Activated CD8-positive, alpha-beta memory T cell treated with anti-CD3 and anti-CD28 coated beads for 36 hours (primary cell): ENCODE results near the gene APELA. TPM values are rescaled to one million over a fixed set of nuclear protein-coding genes. Genes with fewer than 3 reads are reported as not detected.

ENCODE experiments used
- CTCF ChIA-PET: fragments of 350-600 bp; sonication (Branson Sonifier 250); formaldehyde crosslinking; loops from one replicate; lab custom pipeline; 2021; ENCODE audit warnings: antibody characterized with exemption; lab: Charles Lee
- POLR2A ChIA-PET: fragments of 350-600 bp; sonication (Branson Sonifier 250); formaldehyde crosslinking; loops from one replicate; lab custom pipeline; 2021; ENCODE audit warnings: antibody characterized with exemption; lab: Charles Lee
- total RNA-seq, 2 experiments: library from RNA; stranded (reverse); gene quantifications; one replicate each; pipeline ENCODE4 v1.2.3, GENCODE V29; 2021

Gene APELA, protein sequence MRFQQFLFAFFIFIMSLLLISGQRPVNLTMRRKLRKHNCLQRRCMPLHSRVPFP
- not detected for total RNA-seq

- ChIA-PET CTCF (no interaction called here), POLR2A (no interaction called here)
Measured at GRCh38 chr4:164876700-164877324, at the start of gene APELA. TSS of gene APELA (plus strand) at chr4:164877178. CDS start at chr4:164877332, 154 bp downstream.

GRCh38 chr4:164828955-164829354 lies 48.0 kb upstream of the APELA start:
- ChIA-PET CTCF (interaction anchor here (1.0 kb wide), 1 partner anchor 13 kb away, joined by 3 read pairs; no protein-coding TSS in a partner anchor), POLR2A (no interaction called here)

GRCh38 chr4:164846566-164846965 lies 30.4 kb upstream of the APELA start:
- ChIA-PET POLR2A (no interaction called here), CTCF (no interaction called here)

- CTCF ChIA-PET = no interaction called here
- POLR2A ChIA-PET = no interaction called here
Measured at GRCh38 chr4:164847016-164847415, 30.0 kb upstream of the APELA start.

DNA sequence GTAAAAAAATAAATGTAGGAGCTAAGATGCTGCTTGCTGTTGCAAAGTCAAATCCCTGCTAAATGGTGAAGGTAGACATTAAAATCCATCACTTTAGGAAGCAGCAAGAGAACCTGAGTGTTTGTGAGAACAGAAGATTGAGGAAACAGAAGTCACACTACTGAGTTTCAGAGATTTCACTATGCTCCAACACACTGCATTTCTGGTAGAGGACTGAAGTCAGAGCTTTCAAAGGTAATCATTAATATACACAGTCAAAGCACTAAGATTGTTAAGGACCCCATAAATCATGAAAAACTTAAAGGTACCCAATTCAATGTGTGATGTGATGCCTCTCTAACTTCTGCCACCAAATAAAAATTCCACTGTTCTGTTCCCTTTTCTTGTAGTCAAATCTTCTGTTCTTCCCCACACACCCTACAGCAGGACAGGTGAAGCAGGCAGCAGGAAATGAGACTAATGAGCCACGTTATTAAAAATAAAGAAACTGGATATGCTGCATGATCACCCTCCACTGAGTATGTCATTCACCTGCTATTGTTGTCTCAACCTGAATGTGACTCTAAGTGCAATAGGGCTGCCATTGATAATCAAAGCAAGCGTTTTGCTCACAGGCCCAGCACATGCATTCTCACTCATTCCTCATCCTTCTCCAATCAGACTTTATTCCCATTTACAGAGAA lies 28.9 kb upstream of the APELA start:
- ChIA-PET POLR2A (no interaction called here), CTCF (no interaction called here)

- POLR2A ChIA-PET = no interaction called here
- CTCF ChIA-PET = interaction anchor here (1.4 kb wide), 1 partner anchor 47 kb away, joined by 3 read pairs; no protein-coding TSS in a partner anchor
Measured at GRCh38 chr4:164856396-164856795, 20.6 kb upstream of the APELA start.

DNA sequence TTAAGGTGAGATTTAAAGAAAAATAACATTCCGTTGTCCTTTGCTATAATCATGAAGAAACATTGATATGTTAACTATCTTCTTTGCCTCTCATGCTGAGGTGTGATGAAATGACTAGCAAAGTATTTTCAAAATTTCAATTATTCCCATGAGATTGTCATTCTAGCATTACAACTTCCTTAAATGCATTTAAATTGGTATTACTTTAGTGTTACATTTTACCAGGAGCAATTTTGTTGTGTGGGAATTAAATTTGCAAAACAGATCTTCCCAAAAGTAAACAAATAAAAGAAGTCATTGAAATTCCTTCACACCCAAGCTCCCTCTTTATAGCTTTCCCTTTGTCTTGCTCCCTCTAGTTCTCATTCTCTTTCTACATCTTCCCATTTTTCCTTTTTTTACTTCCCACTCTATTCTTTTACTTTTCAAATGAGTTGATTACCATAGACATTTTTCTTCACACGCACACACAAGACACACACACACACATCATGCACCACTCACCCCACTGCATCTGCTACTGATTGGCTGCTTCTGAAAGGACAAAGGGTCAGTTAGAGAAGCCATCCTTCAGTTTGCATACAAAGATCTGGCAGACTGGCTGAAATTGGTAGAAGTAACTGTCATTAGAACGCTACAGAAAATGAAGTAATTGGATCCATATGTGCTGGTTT lies 10.0 kb upstream of the APELA start:
- ChIA-PET POLR2A (no interaction called here), CTCF (no interaction called here)

DNA sequence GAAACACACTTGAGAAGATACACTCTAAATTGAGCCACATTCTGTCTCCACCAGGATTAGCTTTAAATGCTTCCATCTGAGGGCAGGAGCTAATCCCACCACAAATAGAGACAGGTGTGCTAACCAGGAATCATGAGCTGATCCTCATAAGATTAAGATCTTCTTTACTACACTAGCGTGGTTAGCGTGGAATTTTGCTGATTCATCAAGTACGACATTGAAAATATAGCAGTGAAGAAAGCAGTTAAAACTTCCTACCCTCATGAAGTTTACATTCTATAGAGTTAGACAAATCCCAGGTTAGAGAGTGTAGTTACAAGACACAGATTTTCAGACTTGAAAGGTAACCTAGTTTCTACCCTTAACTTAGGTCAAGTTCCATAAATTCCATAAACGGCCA lies 5.3 kb upstream of the APELA start:
- ChIA-PET CTCF (no interaction called here), POLR2A (no interaction called here)

DNA sequence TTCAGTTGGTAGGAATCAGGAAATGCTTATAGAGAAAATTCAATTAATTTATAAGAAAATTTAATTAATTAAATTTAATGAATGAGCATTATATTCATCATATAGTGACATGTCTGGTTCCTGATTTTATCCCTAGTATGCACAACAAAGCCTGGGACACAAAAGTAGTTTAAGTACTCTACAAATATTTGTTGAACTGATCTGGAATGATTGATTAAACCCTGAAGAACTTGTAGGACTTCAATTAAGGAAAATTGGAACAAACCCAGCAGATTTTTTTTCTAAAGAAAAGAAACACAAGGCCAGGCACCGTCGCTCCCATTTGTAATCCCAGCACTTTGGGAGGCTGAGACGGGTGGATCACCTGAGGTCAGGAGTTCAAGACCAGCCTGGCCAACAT lies 4.5 kb upstream of the APELA start:
- POLR2A ChIA-PET = no interaction called here
- CTCF ChIA-PET = no interaction called here

DNA sequence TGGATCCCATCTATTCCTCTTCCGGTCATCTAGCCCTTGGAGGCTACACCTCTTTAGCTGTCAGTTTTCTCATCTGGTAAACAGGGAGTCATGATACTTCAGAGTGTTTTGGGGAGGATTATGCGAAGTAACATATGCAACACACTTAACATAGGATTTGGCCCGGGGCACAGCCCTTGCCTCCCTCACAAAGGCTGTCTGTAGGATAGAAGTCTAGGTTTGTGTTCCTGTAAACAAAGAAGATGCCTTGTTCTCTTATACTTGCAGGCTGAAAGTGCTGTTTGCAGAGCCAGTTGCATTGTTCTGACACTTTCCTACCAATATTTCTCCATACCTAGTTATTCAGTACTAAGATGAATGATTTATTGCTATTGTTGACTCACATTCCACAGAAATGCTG lies 2.2 kb upstream of the APELA start:
- CTCF ChIA-PET = no interaction called here
- POLR2A ChIA-PET = no interaction called here

- CTCF ChIA-PET = no interaction called here
- POLR2A ChIA-PET = no interaction called here
Measured at GRCh38 chr4:164880489-164881262, 3.7 kb downstream of the APELA start.

DNA sequence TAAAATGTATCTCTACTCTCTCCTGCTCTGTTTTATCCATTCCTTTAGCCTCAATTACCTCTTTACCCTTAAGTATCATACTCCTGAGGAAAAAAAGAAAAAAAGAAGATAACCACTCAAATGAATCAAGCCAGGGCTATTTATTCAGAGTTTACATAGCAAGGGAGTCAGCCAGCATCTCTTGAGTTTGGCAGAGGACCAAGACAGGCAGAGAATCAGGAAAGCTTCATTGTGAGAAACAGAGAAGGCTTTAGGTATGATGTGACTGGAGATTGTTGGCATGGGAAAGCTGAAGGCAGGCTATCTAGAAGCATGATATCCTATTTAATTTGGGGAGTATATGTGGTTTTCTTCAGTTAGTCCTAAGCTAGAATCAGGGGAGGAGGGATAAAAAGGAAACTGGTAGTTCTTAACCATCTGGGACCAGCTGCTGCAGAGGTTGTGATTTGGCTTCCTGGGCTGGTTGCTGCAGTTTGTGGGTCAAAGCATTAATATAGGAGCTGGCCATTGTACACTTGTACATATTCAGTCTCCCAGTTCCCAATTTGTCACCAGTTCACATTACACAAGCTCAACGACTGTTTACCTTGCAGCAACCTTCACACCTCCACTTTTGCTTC lies 11.2 kb downstream of the APELA start:
- ChIA-PET POLR2A (no interaction called here), CTCF (interaction anchor here (0.6 kb wide), 1 partner anchor 571 kb away, joined by 4 read pairs; no protein-coding TSS in a partner anchor)

- ChIA-PET POLR2A (no interaction called here), CTCF (no interaction called here)
Measured at GRCh38 chr4:164890691-164891090, 13.7 kb downstream of the APELA start.

DNA sequence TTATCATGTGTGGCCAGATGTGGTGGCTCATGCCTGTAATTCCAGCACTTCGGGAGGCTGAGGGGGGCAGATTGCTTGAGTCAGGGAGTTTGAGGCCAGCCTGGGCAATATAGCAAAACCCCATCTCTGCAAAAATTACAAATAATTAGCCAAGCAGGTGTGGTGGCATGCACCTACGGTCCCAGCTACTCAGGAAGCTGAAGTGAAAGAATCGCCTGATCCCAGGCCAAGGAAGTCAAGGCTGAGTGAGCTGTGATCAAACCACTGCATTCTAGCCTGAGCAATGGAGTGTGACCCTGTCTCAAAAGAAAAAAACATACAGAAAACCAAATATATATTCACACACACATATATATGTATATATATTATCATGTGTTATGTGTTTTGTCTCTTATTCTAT lies 15.0 kb downstream of the APELA start:
- ChIA-PET POLR2A (no interaction called here), CTCF (no interaction called here)

GRCh38 chr4:164894702-164895101 lies 17.7 kb downstream of the APELA start:
- CTCF ChIA-PET = no interaction called here
- POLR2A ChIA-PET = no interaction called here

- ChIA-PET POLR2A (no interaction called here), CTCF (interaction anchor here (1.2 kb wide), 1 partner anchor 46 kb away, joined by 3 read pairs; no protein-coding TSS in a partner anchor)
Measured at GRCh38 chr4:164902608-164903007, 25.6 kb downstream of the APELA start.

DNA sequence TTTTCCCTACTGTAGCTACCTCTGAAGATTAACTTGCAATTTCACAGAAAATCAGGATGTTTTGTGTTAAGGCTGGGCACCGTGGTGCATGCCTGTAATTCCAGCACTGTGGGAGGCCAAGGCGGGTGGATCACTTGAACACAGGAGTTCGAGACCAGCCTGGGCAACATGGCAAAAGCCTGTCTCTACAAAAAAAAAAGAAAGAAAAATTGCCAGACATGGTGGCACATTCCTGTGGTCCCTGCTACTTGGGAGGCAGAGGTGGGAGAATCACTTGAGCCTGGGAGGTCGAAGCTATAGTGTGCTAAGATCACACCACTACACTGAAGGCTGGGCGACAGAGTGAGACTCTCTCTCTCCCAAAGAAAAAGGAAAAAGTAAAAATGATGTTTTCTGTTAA lies 27.4 kb downstream of the APELA start:
- CTCF ChIA-PET = no interaction called here
- POLR2A ChIA-PET = interaction anchor here (0.7 kb wide), 1 partner anchor 727 kb away, joined by 3 read pairs; no protein-coding TSS in a partner anchor

- POLR2A ChIA-PET = interaction anchor here (0.7 kb wide), 1 partner anchor 726 kb away, joined by 3 read pairs; no protein-coding TSS in a partner anchor
- CTCF ChIA-PET = no interaction called here
Measured at GRCh38 chr4:164904941-164905340, 28.0 kb downstream of the APELA start.

DNA sequence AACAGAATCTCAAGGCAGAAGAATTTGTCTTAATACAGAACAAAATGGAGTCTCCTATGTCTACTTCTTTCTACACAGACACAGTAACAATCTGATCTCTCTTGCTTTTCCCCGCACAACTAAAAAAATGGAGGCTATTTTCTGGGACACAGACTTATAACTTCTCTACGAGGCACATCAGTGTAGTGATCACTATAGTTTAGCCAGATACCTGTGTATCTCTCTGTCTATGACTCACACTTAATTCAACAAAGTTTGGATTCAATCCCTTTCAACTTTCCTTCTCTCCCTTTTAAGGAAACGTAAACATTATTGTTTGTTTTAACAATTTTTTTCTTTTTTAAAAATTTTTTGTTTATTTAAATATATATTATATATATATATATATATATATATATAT lies 29.4 kb downstream of the APELA start:
- ChIA-PET POLR2A (no interaction called here), CTCF (no interaction called here)
